Fibroblast of skin of scalp (primary cell): ENCODE data around the gene NELFB.

Experiments
- DNase-seq: peaks from one replicate; pipeline ENCODE4 v3.0.0-alpha.2; 2013

NELFB gene

DNA sequence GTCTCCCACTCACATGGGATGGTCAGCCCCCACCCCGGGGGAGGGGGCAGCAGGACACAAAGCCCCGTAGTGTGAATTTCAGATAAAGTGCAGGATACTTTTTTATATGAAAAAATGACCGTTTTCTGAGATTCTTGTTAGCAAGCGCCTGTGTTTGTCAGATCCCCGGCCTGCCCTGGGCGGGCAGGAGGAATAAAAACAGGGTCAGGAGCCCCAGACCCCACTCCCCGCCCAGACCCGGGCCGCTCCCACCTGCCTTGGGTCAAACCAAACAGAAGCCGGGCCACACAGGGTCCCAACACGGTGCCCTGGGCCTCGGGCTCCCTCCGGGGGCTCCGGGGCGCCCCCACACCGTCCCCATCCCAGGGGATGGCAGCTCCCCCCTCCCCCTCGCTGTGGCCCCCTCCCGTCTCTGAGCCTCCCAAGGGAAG, 60.5 kb downstream of the NELFB start:
- DNase-seq, result no peak

DNA sequence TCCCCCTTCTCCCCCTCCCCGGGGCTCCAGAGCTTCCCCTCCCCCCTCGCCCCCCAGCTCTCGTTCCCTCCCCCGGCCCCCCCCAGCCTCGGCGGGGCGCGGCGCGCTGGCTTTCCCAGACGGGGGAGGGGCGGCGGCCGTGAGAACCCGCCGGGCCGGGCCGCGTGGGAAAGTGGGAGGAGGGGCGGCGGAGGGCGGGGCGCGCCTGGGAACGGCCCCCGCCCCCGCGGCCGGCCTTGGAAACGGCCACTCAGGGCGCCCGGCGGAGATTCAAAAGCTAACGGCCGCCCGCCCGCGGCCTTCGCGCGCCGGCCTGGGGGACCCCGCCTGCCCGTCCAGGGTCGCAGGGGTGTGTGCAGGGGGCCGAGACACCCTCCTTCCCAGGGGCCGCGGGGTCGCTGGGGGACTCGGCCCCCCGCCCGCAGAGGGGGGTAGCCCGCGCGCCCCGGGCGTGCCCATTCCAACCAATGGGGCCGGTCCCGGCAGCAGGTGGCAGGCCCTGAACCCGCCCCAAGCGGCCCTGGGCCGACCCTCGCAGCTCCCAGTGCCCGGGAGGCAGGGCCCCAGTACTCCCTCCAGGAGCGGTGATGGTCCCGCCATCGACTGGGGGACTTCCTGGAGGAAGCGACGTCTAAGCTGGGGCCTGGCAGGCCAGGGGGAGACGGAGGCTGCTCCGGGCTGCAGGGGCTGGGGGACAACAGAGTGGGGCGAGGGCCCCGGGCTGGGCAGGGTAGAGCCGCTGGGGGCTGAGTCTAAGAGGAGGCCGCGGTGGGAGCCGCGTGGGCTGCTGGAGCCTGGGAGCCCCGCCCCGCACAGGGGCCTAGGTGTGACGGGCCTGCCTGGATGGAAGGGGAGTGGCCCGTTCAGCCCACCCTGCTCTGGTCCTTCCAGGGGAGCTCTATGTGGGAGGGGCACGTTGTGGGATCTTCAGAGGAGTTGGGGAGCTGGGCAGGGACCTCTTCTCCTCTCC, 61.2 kb downstream of the NELFB start:
- DNase-seq, result peak; percentile 41

DNA sequence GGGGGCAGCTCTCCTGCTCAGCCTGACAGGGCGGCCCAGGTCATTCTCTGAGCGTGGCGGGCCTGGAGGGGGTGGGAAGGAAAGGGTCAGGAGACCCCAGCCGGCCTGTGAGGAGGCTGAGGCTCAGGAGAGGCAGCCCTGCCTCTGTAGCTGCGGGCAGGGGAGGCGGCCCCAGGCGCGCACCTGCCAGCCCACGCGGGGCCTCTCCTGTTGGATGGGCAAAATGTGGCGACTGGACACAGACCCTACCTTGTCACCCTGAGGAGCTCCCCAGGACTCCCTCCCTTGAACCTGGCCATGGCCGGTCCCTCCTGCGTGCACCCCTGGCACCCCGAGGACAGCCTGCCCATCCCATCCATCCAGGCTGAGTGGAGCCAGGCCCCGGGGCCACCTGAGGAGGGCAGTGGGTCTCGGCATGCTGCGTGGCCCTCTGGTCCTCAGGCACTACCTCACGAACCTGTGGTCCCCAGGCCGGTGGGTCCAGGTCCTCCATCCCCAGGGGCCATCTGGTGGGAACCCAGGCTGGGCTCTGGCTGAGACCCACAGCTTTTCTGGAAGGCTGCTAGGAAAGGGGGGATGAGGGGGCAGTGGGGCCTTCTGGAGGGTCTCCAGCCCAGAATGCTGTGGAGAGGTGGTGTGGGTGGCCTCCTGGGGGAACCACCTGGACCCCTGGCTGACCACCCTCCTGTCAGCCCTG, 62.0 kb downstream of the NELFB start:
- no peak for DNase-seq

DNA sequence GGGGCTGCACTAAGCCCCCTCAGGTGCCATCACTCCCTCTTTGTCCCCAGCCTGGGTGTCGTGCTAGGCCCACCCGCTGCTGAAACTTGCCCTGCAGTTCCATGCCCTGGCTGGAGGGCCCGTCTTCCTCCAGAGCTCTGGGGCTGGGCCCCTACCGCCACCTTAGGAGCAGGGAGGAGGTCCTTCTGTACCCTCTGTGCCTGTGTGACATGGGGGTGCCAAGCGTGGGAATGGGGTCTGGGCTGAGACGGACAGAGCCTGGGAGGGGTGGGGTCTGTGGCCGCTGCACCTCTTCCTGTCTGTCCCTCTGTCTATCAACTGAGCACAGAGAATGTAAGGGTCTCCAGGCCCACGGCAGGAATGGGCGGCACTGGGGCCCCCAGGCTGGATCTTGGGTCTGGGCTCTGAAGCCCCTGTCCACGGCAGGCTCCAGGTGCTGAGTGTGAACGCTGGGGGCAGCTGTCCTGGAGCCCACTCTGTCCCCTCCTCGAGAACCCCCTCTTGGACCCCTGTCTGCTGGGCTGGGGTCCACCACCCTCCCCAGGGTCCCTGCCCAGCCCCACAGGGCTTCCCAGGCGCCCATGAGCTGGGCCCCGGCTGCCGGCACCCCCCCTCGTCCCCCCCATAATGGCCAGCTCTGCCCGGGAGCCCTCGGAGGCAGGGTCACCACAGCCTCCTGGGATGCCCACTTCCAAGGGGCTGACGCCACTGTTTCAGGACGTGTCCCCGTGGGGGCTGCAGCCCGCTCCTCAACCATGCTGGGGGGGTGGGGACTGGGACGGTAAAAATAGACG, 62.8 kb downstream of the NELFB start:
- no peak for DNase-seq

DNA sequence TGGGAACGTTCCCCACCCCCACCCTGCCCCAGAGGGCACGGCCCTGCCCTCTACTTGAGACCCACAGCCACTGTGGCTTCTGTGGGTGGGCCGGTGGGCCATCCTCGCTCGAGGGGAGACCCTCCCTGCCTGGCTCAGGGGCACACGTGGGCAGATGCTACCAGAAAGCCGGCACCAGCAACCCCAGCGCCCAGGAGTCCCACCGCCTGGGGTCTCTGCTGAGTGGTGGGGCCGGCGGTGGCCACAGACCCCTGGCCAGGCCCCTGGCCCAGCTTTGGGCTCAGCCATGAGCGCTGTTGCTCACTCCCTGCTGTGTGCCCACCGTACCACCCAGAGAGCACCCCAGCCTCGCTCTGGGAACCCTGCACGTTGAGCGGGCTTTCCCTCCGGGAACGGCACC, 63.5 kb downstream of the NELFB start:
- DNase-seq, result no peak

DNA sequence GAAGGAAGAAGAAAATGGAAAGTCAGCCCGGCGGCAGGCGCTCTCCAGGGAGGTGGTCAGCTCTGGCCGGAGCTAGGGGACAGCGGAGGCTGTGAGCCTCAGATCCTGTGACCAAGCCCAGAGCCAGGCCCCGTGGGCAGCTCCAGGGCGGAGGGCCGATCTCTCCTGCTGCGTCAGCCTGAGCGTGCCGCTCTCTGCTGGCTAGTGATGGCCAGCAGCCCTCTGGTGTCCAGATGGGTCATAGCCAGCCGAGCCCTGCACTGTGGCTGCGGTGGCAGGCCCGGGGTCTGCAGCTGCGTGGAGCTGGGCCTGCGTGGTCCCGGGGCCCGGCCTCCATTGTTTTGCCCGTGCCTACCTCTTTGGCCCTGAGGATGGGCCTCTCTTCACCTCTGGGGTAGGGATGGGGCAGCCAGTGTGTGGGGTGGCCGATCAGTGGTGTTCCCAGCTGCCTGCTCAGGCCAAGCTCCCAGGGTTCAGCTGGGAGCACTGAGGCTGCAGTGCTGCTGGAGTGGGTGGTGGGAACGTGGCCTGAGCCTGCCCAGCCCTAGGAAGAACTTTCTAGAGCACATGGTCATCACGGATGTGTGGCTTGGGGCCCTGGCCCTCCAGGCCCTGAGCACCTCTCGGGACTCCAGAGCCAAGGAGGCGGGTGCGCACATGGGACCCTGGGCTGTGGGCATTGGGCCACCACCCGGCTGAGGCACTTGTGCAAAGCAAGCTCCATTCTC, 64.0 kb downstream of the NELFB start:
- no peak for DNase-seq

DNA sequence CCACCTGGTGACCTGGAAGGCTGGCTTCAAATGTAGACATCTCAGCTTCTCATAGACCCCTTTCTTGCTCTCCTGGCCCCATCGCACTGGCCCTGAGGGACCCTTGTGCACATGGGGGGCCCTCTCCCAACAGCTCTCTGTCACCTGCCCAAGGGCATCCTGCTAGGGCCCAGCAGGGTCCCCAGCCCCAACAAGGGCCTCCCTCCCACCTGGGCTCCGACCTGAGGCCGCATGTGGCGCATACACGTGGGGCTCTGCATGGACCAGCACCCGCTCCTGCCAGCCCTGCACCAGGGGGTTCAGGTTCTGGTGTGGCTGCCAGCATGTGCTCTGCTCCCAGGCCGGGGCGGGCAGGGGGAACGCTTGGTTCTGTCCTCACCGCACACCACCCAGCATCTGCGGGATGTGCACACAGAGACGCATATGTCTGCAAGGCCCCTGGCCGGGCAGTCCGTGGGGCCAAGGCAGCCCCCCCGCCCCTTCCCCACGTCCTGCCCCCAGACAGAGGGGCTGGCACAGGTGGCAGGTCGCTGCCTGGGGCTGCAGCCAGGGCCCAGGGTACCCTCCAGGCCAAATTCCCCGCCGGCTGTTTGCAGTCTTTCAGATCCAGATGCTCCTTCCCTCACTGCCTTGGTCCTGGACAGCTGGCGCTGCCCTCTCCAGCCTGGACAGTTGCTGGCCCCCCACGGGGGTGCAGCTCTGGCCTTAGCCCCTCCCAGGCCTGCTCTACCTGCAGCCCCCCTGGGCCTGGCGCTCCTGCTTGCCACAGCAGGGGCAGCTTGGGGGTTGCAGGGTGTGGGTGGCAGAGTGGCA, 64.8 kb downstream of the NELFB start:
- no peak for DNase-seq

DNA sequence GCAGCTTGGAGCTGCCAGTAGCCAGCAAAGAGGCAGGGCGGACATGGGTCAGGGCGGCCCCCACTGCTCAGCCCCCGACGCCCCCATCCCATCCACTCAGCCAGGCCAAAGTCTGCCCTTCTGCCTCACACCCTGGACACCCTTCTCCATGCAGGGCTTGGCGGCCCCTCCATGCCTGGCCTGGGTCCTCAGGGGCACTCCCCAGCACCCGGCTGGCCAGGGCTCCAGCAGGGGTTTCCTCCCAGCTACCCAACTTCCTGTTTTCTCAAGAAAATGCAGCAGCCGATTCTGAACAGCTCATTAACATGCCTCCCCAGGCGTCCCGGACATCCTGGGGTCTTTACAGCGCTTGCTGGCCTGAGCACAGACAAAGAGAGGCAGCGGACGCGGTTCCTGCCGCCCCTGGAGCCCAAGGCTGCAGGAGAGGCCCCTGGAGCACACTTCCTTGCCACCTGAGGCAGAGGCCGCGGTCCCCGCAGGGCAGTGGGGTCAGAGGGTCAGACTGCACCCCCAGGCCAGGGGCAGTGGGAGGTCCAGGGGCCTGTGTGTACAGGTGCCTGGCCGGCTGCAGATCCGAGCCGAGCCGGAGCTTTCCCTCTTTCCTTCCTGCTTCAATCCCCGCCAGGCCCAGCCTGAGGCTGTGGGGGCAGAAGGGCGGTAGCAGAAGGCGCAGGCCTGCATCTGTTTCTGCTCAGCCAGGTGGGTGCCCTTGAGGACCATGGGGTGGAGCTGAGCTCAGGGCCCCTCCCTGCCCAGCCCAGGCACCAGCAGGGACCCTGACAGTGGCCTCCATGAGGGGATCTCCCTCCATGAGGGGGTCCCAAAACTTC, 65.6 kb downstream of the NELFB start:
- DNase-seq, result no peak

DNA sequence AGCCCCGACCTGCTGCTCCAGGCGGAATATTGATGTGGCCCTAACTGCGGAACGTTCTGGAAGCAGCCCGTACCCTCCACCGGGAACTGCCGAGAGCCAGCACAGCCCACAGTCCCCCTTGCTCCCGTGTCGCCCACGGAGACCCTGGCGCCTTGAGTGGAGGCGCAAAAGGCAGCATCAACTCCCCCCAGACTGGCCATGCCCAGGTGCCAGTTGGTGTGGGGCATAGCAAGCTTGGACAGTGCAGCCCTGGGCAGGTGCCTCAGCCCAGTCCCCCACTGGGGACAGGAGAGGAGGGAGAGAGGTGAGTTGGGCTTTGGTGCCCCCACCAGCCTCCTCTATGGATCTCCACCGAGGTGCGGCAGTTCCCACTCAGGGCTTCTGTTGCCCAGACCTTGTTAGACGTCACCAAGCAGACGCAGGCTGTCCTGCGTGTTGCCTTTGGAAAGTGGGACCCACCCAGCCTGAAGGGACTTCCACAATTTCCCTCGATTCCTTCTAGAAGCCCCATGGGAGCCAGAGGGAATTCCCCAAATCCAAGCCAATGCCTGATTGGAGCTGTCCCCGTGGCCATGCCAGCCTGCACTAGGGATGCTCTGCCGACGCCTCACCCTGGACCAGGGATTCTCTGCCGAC, 66.7 kb downstream of the NELFB start:
- no peak for DNase-seq
